Neural crest cell (in vitro differentiated cells): Measurements from ENCODE around the gene PDIA2. TPM values are rescaled to one million over a fixed set of nuclear protein-coding genes. Genes with fewer than 3 reads are reported as not detected.
A peak's percentile ranks its signal among the peaks of the same experiment; 100 is the strongest.

Source experiments
- DNase-seq: peaks from one replicate; pipeline ENCODE4 v3.0.0; 2021; ENCODE audit warnings: low read depth, mixed read lengths, low spot score
- H3K27ac Mint-ChIP-seq: one replicate; pipeline ENCODE4 v1.8.0; 2021; ENCODE audit warnings: mild to moderate bottlenecking, mixed read lengths; ENCODE audit not compliant: unreplicated experiment
- H3K27me3 Mint-ChIP-seq: 2 replicates; pipeline ENCODE4 v1.8.0; 2021; ENCODE audit warnings: low read depth, mild to moderate bottlenecking, mixed read lengths
- H3K36me3 Mint-ChIP-seq: 2 replicates; pipeline ENCODE4 v1.8.0; 2021; ENCODE audit warnings: low read depth, mild to moderate bottlenecking, mixed read lengths
- H3K4me1 Mint-ChIP-seq: 2 replicates; pipeline ENCODE4 v1.8.0; 2021; ENCODE audit warnings: mixed read lengths
- H3K4me3 Mint-ChIP-seq: one replicate; pipeline ENCODE4 v1.8.0; 2021; ENCODE audit warnings: mild to moderate bottlenecking, mixed read lengths
- H3K9me3 Mint-ChIP-seq: 2 replicates; pipeline ENCODE4 v1.8.0; 2021; ENCODE audit warnings: mixed read lengths
- total RNA-seq: library from RNA; stranded (reverse); gene quantifications from 2 replicates; pipeline ENCODE4 v1.2.1, GENCODE V29; 2021
- TF ChIP-seq, protein P1 (sequence below): fragments of 200-600 bp; sonication (generic); conservative IDR thresholded peaks from 2 replicates; pipeline ENCODE4 v1.5.0; 2021; ENCODE audit warnings: antibody characterized with exemption, mild to moderate bottlenecking

Gene PDIA2
- total RNA-seq, 1 donor from 2014 or later: 1.4 TPM

DNA sequence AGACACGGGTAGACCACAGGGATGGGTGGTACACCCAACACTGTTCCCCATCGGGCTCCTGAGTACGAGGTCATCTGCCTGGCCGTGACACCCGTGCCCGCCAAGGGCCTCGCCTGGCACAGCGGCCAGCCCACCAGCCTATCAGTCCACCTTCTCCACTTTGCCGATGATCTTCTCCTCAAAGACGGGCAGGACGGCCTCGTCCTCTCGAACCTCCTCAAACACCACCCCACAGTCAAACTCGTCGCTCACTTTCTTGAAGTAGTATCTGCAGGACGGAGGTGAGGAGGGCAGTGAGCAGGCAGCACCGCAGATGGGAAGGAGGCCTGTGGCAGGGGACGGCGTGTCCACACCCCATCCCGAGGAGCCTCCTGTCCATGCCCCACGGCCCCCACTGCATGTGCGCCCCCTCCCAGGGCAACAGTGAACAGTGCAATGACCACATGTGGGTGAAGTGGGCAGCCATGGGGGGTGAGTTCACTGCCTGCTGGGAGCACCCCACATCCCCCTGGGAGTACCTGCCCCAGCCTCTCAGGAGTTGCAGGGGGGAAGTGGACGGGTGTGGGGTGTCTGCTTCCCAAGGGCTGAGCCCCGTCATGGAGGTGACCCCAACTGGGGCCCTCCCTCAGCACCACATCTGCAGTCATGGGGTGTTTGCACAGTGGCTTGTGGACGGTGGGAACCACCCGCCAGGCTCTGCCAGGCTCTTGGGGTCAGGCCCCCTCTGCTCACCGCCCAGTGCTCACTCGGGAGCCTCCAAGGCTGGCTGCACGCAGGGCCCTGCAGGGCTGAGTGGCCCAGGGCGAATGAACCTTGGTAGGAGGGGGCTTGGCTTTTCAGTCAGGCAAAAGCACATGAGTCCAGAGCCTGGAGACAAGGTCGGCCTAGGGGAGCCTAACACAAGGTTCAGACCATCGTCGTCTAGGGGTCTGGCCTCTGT is 5.3 kb downstream of the PDIA2 start:
- no peak for DNase-seq
- Mint-ChIP-seq H3K27me3 (no peaks in the 10 kb centered on the region), H3K4me1 (no peaks in the 10 kb centered on the region), H3K27ac (no peak overlapping the region), H3K4me3 (no peak overlapping the region), H3K36me3 (peaks cover 6% of the 10 kb centered on the region), H3K9me3 (no peaks in the 10 kb centered on the region)
- TF ChIP-seq, protein P1, sequence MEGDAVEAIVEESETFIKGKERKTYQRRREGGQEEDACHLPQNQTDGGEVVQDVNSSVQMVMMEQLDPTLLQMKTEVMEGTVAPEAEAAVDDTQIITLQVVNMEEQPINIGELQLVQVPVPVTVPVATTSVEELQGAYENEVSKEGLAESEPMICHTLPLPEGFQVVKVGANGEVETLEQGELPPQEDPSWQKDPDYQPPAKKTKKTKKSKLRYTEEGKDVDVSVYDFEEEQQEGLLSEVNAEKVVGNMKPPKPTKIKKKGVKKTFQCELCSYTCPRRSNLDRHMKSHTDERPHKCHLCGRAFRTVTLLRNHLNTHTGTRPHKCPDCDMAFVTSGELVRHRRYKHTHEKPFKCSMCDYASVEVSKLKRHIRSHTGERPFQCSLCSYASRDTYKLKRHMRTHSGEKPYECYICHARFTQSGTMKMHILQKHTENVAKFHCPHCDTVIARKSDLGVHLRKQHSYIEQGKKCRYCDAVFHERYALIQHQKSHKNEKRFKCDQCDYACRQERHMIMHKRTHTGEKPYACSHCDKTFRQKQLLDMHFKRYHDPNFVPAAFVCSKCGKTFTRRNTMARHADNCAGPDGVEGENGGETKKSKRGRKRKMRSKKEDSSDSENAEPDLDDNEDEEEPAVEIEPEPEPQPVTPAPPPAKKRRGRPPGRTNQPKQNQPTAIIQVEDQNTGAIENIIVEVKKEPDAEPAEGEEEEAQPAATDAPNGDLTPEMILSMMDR: no peak

DNA sequence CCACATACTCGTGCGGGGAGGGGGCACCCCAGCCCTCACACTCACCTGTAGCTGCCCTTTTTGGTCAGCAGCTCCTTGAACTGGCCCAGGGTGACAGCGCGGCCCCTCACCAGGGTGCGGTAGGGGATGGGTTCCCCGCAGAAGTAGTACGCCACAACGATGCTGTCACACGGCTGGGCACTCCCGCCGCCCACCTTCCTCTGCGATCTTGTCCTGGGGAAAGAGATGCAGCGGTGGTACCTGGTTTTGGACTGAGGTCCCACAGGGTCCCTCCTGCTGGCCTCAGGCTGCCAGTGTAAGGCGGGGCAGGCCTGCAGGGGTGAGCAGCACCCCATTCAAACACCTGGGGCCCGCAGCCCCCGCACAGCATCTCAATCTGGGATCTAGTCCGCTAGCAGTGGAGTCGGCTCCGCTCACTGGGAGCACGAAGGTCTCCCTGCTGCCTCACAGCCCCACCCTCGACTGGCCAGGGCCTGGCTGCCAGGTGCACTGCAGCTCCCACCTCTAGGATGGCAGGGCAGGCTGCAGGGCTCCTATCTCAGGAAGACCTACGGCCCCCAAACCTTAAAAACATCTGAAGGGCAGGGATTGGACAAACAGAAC is 6.5 kb downstream of the PDIA2 start:
- Mint-ChIP-seq H3K36me3 (peaks cover 6% of the 10 kb centered on the region), H3K9me3 (no peaks in the 10 kb centered on the region), H3K27ac (no peak overlapping the region), H3K27me3 (no peaks in the 10 kb centered on the region), H3K4me3 (no peak overlapping the region), H3K4me1 (no peaks in the 10 kb centered on the region)
- DNase-seq: no peak
- TF ChIP-seq, protein P1: no peak

DNA sequence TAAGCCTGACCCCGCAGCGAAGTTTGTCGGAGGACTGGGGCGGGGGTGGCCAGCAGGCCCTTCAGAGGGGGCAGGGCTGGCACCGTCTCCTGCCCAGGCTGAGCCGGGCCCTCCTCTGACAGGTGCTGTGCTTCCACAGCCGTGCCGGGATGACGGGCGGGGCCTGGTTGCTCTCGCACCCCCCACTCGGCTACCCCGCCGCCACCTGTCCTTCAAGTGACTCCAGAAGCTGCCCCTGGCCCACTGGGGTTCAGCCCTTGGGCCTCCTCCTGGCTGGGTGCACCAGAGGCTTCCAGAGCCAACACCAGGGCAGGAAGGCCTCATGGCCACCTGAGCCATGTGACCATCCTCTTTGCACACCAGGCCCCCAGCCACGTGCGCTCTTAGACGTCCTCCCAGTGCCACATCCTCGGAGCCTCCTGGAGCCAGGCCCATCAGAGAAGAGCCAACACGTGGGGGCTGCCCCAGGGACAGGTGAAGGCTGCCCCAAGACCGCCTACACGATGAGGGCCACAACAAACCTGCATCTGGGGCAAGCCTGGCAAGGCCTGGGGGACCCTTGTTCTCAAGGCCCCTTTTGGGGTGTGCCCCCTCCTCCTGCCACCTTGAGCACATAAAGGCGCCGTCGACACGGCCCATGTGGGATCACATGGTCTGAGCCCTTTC is 7.2 kb downstream of the PDIA2 start:
- no peaks in the 10 kb centered on the region for H3K4me1 Mint-ChIP-seq
- no peaks in the 10 kb centered on the region for H3K27me3 Mint-ChIP-seq
- peak overlapping the region; percentile 43 for H3K27ac Mint-ChIP-seq
- H3K4me3 Mint-ChIP-seq: no peak overlapping the region
- TF ChIP-seq, protein P1: no peak
- H3K9me3 Mint-ChIP-seq: no peaks in the 10 kb centered on the region
- peaks cover 6% of the 10 kb centered on the region for H3K36me3 Mint-ChIP-seq
- DNase-seq: no peak

DNA sequence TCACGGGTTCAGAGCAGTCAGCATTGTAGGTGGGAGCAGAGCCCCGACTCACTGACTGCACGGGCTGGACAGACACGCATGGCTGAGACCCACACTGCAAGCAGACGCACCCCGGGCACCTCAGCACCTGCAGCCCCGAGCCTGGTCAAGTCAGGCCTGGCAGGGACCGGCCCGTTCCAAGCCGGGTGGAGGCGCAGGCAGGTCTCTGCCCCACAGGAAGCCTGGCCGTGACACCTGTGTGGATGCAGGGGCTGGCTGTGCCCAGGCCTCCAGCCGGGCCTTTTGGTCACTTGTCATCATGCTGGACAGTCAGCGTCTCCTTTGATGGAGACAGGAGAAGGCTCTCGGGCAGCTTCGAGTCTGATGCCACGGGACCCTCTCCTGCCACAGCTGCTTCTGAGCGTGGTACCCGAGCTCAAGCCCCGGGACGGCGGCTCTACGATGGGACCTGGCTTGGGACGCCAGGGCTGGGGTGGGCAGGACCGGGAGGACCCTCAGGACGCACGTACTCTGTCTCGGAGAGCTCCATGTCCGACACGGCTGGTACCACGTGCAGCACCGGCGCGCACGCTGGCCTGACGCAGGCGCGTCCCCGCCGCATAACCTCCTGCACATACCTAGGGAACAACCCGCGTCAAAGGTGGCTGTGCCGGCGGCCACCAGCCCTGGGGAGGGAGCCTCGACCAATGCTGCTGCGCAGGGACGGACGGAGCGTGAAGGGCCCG is 7.9 kb downstream of the PDIA2 start:
- DNase-seq: no peak
- H3K27ac Mint-ChIP-seq: peak overlapping the region; percentile 43
- TF ChIP-seq, protein P1: no peak
- H3K4me3 Mint-ChIP-seq: no peak overlapping the region
- H3K4me1 Mint-ChIP-seq: no peaks in the 10 kb centered on the region
- H3K9me3 Mint-ChIP-seq: no peaks in the 10 kb centered on the region
- peaks cover 6% of the 10 kb centered on the region for H3K36me3 Mint-ChIP-seq
- H3K27me3 Mint-ChIP-seq: no peaks in the 10 kb centered on the region

DNA sequence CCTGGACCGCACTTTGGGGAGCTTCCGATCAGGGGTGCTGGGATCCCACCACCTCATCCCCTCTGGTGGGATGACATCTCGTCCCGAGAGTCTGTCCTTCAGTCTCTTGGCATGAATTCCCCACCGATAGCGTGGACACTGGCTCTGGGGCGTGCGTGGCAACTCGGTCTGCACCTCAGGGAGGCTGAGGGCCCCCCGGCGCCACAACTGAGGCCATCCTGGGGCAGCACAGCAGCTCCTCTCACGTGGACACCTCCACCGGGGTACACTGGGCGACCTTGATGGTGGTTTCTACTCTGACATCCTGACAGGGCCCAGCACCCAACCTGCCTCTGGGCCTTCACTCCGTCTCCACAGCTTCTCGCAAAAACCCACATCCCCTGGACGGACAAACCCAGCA is 8.6 kb downstream of the PDIA2 start:
- Mint-ChIP-seq H3K9me3 (no peaks in the 10 kb centered on the region), H3K4me3 (no peak overlapping the region), H3K4me1 (no peaks in the 10 kb centered on the region), H3K36me3 (peaks cover 3% of the 10 kb centered on the region), H3K27me3 (no peaks in the 10 kb centered on the region), H3K27ac (no peak overlapping the region)
- TF ChIP-seq, protein P1: no peak
- DNase-seq: no peak
